Psoas muscle (tissue), 8 donors: Measurements from ENCODE around the gene ZNF559. TPM values are rescaled to one million over a fixed set of nuclear protein-coding genes. Genes with fewer than 3 reads are reported as not detected.

Experiments
- ATAC-seq, 4 donors: fragments of 200-7000 bp; cut with Tn5 transposase; one replicate each; pipeline ENCODE4 v1.9.1; 2020; ENCODE audit warnings: moderate library complexity in 3 of 4, mild to moderate bottlenecking in 2 of 4
- DNase-seq, 2 donors: peaks; one replicate each; pipeline ENCODE4 v3.0.0-alpha.2; 2020
- H3K27ac ChIP-seq: fragments of 200-600 bp; one replicate; pipeline ENCODE4 v1.8.0; 2022
- H3K27me3 ChIP-seq, 3 donors: fragments of 200-600 bp in 1 of 3; one replicate each; pipeline versions ENCODE4 v1.6.1 to v1.8.0; 2013 to 2022; ENCODE audit warnings: low read length in 2 of 3, mild to moderate bottlenecking in 2 of 3, moderate library complexity in 1 of 3; ENCODE audit not compliant: insufficient read depth in 3 of 3
- H3K36me3 ChIP-seq, 2 donors: fragments of 200-600 bp in 1 of 2; one replicate each; pipeline versions ENCODE4 v1.6.1 to v1.8.0; 2013 to 2022; ENCODE audit warnings: low read depth in 1 of 2, mild to moderate bottlenecking in 1 of 2, moderate library complexity in 1 of 2; ENCODE audit not compliant: insufficient read depth in 1 of 2
- H3K4me1 ChIP-seq: fragments of 200-600 bp; one replicate; pipeline ENCODE4 v1.8.0; 2022
- H3K4me3 ChIP-seq: fragments of 200-600 bp; one replicate; pipeline ENCODE4 v1.8.0; 2022; ENCODE audit warnings: mild to moderate bottlenecking
- H3K9me3 ChIP-seq: fragments of 200-600 bp; one replicate; pipeline ENCODE4 v1.8.0; 2022
- WGBS, 3 donors: extraction: QIAGEN DNeasy Blood & Tissue Kit; methylation state at CpG; one replicate each; pipeline versions ENCODE4 v1.1.6 to v1.1.7; 2013; 5-methylcytosine and 5-hydroxymethylcytosine counted together
- intact Hi-C, 2 donors: fragments of 100-400 bp; cut with DNase I; formaldehyde crosslinking; loops; one replicate each; pipeline versions ENCODE4 v1.11.0 to v1.14.2; 2022
- polyA plus RNA-seq, 3 donors: library from polyadenylated mRNA; stranded (reverse); fragments of 200-250 nt; gene quantifications; one replicate each; pipeline ENCODE4 v1.2.3, GENCODE V29; 2013
- total RNA-seq, 4 donors: library from RNA; stranded (reverse); fragmentation: NEBNext Ultra II Directional in 2 of 4; extraction: Animal tissue kit (Norgen Biotek cat#: 25700) in 2 of 4; gene quantifications; one replicate each; pipeline versions ENCODE4 v1.2.1 to v1.2.4, GENCODE V29; 2021 to 2023
- TF ChIP-seq, protein P1 (sequence below): fragments of 200-600 bp; IDR thresholded peaks from one replicate; pipeline ENCODE4 v1.8.0; 2022; ENCODE audit warnings: antibody characterized with exemption
- donor health status: healthy with polysubstance abuse.
- donor health status: DM: no; HTN: no; CAD: no; lungs with moderate emphysema.
- donor health status: Bipolar disorder and iron deficiency.
- donor health status: healthy.
- donor health status: DM: yes; HTN: yes; CAD: no.
- donor health status: DM: no; HTN: no; CAD: no.
- donor health status: DM: no; HTN: no; CAD: no.
- donor health status: DM: yes; HTN: yes; CAD: no.

ZNF559 gene
- total and polyA plus RNA-seq, 7 donors = 1.5 to 8.6 (median 2.7) TPM

DNA sequence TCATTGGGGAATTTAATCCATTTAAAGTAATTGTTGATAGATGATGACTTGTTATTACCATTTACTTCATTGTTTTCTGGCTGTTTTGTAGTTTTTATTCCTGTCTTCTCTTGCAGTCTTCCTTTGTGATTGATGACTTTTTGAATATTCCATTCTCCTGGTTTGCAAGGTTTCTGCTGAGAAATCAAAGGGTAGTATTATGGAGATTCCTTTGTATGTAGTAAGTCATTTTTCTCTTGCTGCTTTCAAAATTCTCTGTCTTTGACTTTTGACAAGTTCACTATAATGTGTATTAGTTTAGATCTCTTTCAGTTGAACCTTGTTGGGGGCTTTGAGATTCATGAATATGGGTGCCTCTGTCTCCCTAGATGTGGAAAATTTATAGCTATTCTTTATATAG is 6.0 kb downstream of the ZNF559 start:
- Histone ChIP-seq H3K27me3 (no peaks in the 10 kb centered on the region), H3K4me1 (no peaks in the 10 kb centered on the region), H3K9me3 (peaks cover 90% of the 10 kb centered on the region), H3K36me3 (no peaks in the 10 kb centered on the region), H3K27ac (no peak overlapping the region), H3K4me3 (no peak overlapping the region)
- ATAC-seq (no peak), DNase-seq (no peak)
- TF ChIP-seq, protein P1, sequence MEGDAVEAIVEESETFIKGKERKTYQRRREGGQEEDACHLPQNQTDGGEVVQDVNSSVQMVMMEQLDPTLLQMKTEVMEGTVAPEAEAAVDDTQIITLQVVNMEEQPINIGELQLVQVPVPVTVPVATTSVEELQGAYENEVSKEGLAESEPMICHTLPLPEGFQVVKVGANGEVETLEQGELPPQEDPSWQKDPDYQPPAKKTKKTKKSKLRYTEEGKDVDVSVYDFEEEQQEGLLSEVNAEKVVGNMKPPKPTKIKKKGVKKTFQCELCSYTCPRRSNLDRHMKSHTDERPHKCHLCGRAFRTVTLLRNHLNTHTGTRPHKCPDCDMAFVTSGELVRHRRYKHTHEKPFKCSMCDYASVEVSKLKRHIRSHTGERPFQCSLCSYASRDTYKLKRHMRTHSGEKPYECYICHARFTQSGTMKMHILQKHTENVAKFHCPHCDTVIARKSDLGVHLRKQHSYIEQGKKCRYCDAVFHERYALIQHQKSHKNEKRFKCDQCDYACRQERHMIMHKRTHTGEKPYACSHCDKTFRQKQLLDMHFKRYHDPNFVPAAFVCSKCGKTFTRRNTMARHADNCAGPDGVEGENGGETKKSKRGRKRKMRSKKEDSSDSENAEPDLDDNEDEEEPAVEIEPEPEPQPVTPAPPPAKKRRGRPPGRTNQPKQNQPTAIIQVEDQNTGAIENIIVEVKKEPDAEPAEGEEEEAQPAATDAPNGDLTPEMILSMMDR = no peak
- intact Hi-C loops = no loop called here

DNA sequence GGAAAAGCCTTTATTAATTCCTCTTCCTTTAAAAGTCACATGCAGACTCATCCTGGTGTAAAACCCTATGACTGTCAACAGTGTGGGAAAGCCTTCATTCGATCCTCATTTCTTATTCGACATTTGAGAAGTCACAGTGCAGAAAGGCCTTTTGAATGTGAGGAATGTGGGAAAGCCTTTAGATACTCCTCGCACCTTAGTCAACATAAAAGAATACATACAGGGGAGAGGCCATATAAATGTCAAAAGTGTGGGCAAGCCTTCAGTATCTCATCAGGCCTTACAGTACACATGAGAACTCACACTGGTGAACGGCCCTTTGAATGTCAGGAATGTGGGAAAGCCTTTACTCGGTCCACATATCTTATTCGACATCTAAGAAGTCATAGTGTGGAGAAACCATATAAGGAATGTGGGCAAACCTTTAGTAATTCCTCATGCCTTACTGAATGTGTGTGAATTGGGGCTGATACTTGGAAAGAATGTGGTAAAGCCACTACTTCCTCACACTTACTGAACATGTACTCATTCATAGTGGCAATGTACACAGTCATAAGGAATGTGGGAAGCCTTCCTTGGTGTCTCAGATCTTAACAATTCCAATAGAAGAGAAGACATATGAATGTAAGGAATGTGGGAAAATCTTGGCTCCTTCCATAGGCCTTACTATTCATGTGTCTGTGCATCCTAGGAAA is 18.8 kb downstream of the ZNF559 start:
- Histone ChIP-seq H3K27me3 (no peaks in the 10 kb centered on the region), H3K27ac (no peak overlapping the region), H3K9me3 (peaks cover 93% of the 10 kb centered on the region), H3K36me3 (peaks cover 28 to 46% of the 10 kb centered on the region in 2 donors), H3K4me3 (no peak overlapping the region), H3K4me1 (no peaks in the 10 kb centered on the region)
- WGBS, 3 donors = 97 to 99% (median 98%) methylated on average over 6 of the region's 6 CpGs
- DNase-seq (no peak), ATAC-seq (no peak)
- intact Hi-C loops = no loop called here
- TF ChIP-seq, protein P1 = no peak

DNA sequence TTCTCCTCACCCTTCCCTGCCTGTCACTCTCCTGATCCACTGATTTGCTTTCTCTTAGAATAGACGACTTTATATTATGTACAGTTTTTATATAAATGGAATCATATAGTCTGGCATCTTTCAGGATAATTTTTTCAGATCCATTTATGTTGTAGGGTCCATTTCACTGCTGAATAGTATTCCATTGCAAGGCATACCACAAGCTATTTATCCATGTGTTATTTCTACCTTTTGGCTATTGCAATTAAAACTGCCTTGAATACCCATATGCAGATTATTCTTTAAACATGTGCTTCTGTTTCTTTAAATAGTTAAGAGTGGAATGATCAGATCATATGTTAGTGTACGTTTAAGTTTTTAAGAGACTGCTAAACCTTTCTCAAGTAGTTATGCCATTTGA is 21.0 kb downstream of the ZNF559 start:
- H3K9me3 ChIP-seq = peaks cover 94% of the 10 kb centered on the region
- H3K36me3 ChIP-seq = peaks cover 22 to 28% of the 10 kb centered on the region in 2 donors
- H3K4me3 ChIP-seq = no peak overlapping the region
- TF ChIP-seq, protein P1 = no peak
- DNase-seq (no peak), ATAC-seq (no peak)
- H3K27ac ChIP-seq = no peak overlapping the region
- no peaks in the 10 kb centered on the region for H3K4me1 ChIP-seq
- intact Hi-C loops = no loop called here
- 93 to 98% (median 95%) methylated on average over 2 of the region's 2 CpGs for WGBS, 3 donors
- no peaks in the 10 kb centered on the region for H3K27me3 ChIP-seq

DNA sequence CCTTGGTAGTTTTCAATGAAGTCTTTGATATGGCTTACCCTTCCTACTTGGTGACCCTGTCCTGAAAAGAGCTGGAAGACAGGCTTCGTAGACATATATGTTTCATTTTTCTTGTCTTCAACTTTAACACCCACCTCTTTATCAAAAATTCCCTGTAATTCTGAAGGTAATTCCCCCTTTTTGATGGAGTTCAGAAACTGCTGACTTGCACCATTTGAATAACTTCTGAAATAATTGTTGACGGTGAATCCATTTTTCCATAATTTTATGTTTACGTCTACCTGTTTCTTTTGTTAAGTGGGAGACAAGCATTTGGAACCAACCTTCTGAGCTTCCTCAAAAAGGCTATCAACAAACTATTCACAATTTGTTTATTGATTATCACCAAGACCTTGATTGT is 24.3 kb downstream of the ZNF559 start:
- no peak for ATAC-seq
- TF ChIP-seq, protein P1 = no peak
- Histone ChIP-seq H3K4me3 (no peak overlapping the region), H3K27ac (no peak overlapping the region), H3K4me1 (no peaks in the 10 kb centered on the region), H3K36me3 (peaks cover 2 to 6% of the 10 kb centered on the region in 2 donors), H3K9me3 (peaks cover 95% of the 10 kb centered on the region), H3K27me3 (no peaks in the 10 kb centered on the region)
- no peak for DNase-seq
- intact Hi-C loops = no loop called here
- WGBS, 3 donors = 97 to 99% (median 99%) methylated on average over 3 of the region's 3 CpGs

DNA sequence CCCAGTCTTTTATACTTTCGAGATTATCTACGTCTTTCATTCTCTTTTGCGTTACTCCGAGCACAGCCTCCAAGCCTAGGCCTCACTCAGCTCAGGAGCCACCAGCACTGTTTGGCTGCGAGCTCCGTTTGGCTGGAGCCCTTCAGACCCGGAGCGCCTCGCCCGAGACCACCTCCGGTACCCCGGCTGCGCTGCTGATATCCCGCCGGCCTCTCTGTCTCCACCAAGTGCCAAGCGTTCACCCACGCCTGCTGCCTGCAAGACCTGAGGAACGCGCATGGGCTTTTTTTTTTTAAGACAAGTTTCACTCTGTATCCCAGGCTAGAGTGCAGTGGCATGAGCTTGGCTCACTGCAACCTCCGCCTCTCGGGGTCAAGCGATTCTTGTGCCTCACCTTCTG is 24.7 kb downstream of the ZNF559 start:
- Histone ChIP-seq H3K4me1 (no peaks in the 10 kb centered on the region), H3K4me3 (no peak overlapping the region), H3K27me3 (no peaks in the 10 kb centered on the region), H3K27ac (no peak overlapping the region), H3K9me3 (peaks cover 93% of the 10 kb centered on the region), H3K36me3 (peaks cover 0 to 1% of the 10 kb centered on the region in 2 donors)
- TF ChIP-seq, protein P1 = no peak
- 97 to 98% (median 97%) methylated on average over 22 of the region's 22 CpGs for WGBS, 3 donors
- intact Hi-C loops = no loop called here
- ATAC-seq = no peak
- no peak for DNase-seq
